ENCODE results near the gene CSF3R.
A peak's percentile ranks its signal among the peaks of the same experiment; 100 is the strongest.

The CSF3R gene

GRCh38 chr1:36455386-36455785 lies 27.3 kb downstream of the CSF3R start:
- no peak for DNase-seq

- no peak for DNase-seq
Observed at GRCh38 chr1:36453600-36454388, 28.9 kb downstream of the CSF3R start.

GRCh38 chr1:36453051-36453450 lies 29.7 kb downstream of the CSF3R start:
- no peak for DNase-seq

- DNase-seq: no peak
Observed at GRCh38 chr1:36450919-36451305, 31.8 kb downstream of the CSF3R start.

- DNase-seq: peak; percentile 56
Observed at GRCh38 chr1:36450270-36450918, 32.3 kb downstream of the CSF3R start, which contains the start of gene OSCP1. OSCP1 (minus strand) TSS chr1:36450451; CDS start chr1:36450369, 82 bp downstream.

- DNase-seq: no peak
Observed at GRCh38 chr1:36448530-36449056, 34.1 kb downstream of the CSF3R start.

GRCh38 chr1:36447450-36447849 lies 35.3 kb downstream of the CSF3R start:
- no peak for DNase-seq

GRCh38 chr1:36446746-36447145 lies 36.0 kb downstream of the CSF3R start:
- no peak for DNase-seq

GRCh38 chr1:36446271-36446670 lies 36.4 kb downstream of the CSF3R start:
- DNase-seq: no peak

- DNase-seq: no peak
Observed at GRCh38 chr1:36443297-36443696, 39.4 kb downstream of the CSF3R start.

- no peak for DNase-seq
Observed at GRCh38 chr1:36442337-36442736, 40.4 kb downstream of the CSF3R start.

- DNase-seq: no peak
Observed at GRCh38 chr1:36440646-36441045, 42.1 kb downstream of the CSF3R start.

- no peak for DNase-seq
Observed at GRCh38 chr1:36440044-36440443, 42.7 kb downstream of the CSF3R start.

- no peak for DNase-seq
Observed at GRCh38 chr1:36438715-36439114, 44.0 kb downstream of the CSF3R start.

- DNase-seq: no peak
Observed at GRCh38 chr1:36436821-36437220, 45.9 kb downstream of the CSF3R start.

- DNase-seq: no peak
Observed at GRCh38 chr1:36433102-36433501, 49.6 kb downstream of the CSF3R start.

GRCh38 chr1:36432616-36433015 lies 50.1 kb downstream of the CSF3R start:
- no peak for DNase-seq

- DNase-seq: no peak
Observed at GRCh38 chr1:36425791-36426190, 56.9 kb downstream of the CSF3R start.

GRCh38 chr1:36421649-36422048 lies 61.1 kb downstream of the CSF3R start:
- DNase-seq: no peak

- DNase-seq: no peak
Observed at GRCh38 chr1:36420836-36421317, 61.8 kb downstream of the CSF3R start.

- no peak for DNase-seq
Observed at GRCh38 chr1:36420409-36420808, 62.3 kb downstream of the CSF3R start.

- DNase-seq: no peak
Observed at GRCh38 chr1:36419569-36419968, 63.1 kb downstream of the CSF3R start.

GRCh38 chr1:36419140-36419539 lies 63.6 kb downstream of the CSF3R start:
- no peak for DNase-seq

GRCh38 chr1:36417931-36418330 lies 64.8 kb downstream of the CSF3R start:
- no peak for DNase-seq
